Pons (tissue), 1 donor: ENCODE measurements around the gene SP140.
A peak's percentile ranks its signal among the peaks of the same experiment; 100 is the strongest.
"Not testable (repeated sequence)": the region's sequence is repeated elsewhere in the genome, so short reads cannot be mapped to it uniquely, and the experiment has no call there.

ENCODE experiments used
- DNase-seq: peaks from one replicate; pipeline ENCODE4 v3.0.0-alpha.2; 2016; ENCODE audit warnings: low spot score

The SP140 gene

DNA sequence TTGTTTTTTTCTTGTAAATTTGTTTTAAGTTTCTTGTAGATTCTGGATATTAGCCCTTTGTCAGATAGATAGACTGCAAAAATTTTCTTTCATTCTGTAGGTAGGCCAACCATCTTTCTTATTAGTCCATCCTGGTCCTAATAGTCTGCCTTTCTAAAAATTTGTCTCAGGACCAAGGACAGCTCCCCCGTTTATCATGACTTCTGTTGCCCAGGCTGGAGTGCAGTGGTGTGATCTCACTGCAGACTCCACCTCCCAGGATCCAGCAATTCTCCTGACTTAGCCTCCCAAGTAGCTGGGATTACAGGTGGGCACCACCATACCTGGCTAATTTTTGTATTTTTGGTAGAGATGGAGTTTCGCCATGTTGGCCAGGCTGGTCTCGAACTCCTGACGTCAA is 63.8 kb downstream of the SP140 start:
- DNase-seq: not testable (repeated sequence)

DNA sequence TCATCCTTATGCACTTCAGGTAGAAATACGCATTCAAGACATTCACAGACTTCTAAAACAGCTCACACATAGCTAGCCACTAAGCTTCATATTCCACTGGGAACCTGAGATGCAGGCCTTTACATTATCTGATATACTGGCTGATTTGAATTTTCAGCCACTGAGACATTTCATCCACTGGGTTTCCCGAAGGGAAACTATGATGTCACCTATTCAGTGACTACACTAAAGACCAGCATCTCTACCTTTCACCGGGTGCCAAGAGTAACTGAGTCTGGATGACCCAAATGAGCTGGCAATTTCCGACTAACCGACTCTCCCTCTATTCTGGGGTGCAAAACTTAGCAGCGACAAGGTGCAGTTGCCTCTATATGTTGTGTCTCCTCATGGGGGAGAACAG is 69.7 kb downstream of the SP140 start:
- DNase-seq: no peak

DNA sequence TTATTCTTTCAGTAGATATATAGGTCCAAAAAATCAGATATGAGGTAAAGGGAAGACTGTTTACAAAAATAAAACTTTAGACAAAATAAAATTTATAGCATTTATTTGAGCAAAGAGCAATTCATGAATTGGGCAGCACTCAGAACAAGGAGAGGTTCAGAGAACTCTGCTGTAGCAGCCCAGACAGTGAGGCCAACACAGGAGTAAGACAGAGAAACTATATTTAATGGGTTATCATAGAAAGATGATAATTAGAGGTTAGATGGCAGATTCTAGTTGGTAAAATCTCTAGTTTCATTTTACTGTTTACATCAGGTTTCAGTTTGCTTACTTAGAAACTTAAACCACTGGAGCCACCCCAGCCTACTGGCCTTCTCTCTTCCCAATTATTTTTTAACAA is 71.4 kb downstream of the SP140 start:
- no peak for DNase-seq

DNA sequence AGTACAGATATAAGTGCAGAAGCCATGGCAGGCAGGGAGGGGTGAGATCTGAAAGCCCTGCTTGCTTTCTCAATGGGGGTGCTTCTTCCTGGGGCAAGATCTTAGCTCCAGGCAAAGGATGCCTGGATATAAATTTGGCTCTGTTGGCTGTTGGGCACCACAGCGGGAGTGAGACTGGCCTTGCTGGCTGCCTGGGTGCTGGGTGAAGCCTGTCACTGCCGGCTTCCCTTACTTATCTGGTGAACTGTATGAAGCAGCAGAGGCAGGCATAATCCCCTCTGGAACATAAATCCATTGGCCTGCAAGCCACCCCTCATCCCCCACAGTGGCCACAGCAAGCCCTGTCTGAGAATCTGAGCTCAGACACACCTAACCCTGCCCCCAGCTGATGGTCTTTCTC is 74.1 kb downstream of the SP140 start:
- DNase-seq: no peak

DNA sequence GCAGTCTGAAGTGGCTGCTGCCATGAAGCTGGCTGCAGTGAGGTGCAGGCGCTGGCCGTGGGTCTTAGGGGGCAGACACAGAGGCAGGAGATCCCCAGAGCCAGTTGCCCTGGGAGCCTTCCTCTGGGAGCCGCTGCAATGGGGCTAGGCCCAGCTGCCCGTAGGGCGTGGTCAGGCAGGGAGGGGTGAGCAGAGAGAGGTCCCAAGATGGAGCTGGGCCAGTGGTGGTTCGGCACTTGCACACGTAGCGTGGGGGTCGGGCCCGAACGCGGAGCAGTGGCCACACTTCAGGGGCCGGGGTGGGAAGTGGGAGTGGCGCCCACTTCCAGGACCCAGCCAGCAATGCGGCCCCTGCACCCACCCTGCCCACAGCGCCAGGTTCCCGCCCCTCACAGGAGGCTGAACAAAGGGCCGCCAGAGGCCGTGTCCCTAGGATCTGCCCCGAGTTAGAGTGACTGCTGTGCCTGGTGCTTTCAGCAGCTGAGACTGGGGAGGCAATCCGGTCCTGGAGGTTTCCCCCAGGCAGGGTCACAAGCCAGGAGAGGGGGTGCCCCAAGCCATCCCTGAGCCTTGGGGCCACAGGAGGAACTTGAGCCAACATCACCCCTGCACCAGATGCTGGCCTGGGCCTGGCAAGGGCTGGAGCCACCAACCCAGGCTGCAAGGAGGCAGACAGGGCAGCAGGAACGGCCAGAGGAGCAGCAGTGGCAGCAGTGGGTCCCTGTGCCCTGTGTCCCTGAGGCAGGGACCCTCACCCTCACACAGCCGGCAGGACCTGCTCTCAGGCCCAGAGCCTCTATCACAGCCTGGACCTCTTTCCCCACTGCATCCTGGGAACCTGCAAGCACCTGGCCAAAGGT is 80.1 kb downstream of the SP140 start:
- DNase-seq: no peak

DNA sequence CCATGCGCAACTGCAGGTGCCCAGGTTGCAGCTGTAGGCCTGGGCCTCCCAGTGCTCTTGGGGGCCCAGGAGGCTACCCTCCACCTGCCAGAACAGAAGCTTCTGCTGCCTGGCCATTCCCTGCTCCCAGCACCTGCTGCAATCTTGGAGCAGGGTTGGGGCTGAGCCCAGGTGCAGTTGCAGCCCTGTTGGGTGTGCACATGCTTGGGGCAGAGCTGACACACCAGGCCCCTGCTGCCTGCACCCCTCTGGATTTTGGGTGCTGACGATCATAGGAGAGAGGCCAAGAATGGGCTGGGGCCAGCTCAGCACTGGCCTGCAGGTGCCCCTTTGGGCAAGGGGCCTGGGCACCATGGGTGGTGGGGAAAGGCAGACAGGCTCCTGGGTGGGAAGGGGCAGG is 80.9 kb downstream of the SP140 start:
- DNase-seq: no peak

DNA sequence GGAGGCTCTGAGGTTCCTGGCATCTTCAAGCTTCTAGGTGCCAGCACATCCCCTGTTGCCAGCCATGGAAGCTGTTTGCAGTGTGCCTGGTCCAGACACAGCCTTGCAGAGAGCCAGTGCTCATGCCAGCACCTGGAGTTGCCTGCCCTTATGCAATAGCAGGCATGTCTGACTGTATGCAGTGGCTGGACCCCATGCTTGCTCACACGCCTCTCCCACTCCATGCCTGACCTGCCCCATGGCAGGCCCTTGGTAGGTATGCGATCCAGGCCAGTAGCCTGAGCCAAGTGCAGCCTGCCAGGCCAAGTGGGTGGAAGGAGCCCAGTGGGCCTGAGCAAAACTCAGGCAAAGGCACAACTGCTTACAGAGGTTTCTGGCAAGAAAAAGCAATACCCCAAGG is 81.9 kb downstream of the SP140 start:
- no peak for DNase-seq

DNA sequence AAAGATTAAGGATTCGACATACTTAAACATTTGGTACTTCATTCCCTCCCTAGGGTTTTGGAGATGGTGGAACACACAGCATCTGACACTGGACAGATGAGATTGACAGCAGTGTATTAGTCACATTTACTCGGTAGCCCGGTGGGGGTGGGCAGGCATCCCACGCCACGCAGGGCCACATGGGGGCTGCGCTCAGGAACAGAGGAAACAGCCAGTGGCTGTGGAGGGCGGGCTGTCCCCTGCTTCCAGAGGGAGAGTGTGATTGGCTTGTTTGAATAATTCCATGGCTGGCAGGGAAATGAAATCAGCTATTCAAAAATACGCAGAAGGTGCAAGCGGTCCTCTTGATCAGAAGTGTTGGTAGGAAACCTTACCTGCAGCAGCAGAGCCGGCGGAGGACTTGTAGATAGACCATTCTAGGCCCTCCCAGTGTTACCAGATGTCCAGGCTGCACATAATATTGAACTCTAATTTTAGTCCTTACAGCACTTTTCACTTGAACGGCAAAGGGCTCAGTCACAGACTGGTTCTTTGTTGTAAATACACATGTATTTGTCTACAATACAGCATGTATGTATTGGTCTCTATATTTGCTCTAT is 83.0 kb downstream of the SP140 start:
- no peak for DNase-seq

DNA sequence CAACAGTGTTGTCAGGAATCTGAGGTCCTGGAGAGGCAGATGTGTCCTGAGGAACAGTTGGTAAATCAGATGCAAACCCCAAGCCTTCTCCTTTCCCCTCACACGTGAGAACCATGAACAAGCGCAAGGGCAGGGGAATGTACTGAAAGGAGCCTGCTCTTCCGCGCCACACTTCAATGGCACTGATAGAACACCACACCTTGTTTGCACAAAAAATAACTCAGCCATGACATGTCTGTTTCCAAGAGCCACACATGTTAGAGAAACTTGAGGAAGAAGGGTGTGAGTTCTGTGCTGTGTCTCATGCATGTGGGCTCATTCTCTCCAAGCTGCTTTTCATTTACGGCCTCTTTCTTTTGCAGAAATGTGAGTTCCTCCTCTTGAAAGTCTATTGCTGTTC is 85.3 kb downstream of the SP140 start:
- DNase-seq: not testable (repeated sequence)

DNA sequence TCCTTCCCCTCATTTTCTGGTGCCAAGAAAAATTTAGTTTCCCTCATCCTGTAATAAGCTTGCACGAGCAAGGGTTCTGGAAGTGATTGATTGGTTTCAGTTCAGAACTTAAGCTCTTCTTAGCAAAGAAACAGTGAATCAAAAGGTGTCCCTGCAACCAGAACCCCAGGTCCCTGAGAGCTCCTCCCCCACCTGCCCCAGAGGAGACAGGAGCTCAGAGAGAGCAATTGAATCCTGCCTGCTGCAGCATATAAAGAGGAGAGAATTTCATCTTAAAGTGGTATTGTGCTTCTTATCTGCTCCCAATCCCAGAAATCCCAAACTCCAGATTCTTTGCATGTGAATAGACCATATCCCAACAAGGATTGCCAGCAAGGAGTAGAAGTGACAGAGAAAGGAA is 86.1 kb downstream of the SP140 start:
- DNase-seq: not testable (repeated sequence)

DNA sequence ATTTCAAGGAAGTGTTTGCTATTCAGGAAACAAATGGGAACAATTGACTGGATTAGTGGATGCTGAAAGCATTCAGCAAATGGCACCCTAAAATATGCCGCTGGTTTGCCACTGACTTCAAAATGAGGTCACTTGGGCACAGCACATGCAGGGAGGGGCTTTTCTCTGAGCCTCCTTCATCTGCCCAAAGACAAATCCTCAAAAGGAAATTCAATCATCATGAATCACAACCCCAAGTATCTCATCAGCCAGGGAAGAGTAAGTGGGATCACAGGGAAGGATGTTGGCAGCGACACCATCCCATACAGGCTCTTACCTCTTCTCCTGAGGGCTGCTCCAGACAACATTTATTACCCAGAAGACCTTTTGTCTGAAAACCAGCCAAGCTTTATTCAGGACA is 87.1 kb downstream of the SP140 start:
- DNase-seq: no peak

DNA sequence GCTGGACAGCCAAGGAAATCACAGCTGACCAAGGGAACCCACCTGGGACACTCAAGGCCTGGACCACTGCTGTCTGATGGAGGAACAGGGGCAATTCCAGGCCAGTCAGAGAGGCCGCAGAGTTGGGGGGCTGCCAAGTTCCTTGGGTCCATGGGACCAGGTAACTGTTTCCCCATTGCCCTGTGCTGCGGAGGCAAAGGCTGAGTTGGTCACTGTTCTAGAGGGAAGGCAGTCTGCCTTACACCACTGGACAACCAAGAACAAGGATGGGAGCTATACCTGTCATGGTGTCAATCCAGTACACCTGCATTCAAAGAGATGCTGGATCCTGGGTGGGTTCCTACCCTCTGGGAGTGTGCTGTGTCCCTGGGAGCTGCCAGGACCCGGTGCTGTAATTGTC is 91.8 kb downstream of the SP140 start:
- DNase-seq: no peak

DNA sequence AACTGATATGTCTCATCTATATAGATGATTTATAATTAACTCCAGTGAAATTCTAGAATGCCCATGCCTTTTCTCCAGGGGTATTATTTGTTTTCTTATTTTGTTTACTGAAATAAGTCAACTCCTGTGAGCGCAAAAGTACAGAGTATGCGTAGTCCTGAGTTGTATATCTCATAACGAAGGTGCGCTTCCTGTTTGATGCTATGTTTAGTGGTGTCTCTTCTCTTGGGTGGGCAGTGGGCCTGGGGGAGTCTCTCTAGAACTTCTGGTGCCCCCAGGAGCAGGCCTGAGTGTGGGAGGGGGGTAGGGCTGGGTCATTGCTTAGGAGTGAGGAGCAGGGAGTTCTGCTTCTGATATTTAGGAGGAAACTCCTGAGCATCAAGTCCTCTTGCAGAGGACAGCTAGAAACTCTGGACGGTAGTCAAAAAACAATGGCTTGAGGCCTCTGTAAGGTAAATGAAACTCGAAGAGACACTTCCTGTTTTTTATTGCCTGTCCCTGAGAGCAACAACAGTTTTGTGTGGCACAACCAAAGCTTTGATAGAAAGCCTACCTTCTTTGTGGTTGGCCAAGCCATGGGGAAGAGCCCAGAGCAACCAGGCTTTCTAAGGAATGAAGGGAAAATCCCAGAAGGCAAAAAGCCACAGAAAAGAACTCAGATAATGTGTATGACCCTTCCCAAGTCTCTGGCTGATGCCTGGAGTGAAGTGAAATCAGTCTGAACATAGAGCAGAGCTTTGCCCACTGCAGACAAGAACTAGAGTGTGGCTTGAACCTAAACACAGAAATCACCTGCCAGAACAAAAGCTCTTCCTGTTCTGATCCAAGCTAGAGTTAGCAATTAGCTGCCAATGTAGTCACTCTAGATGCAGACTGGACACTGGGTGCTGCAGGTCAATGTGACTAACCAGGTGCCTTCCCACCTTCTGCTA is 92.9 kb downstream of the SP140 start:
- peak; percentile 15 for DNase-seq

DNA sequence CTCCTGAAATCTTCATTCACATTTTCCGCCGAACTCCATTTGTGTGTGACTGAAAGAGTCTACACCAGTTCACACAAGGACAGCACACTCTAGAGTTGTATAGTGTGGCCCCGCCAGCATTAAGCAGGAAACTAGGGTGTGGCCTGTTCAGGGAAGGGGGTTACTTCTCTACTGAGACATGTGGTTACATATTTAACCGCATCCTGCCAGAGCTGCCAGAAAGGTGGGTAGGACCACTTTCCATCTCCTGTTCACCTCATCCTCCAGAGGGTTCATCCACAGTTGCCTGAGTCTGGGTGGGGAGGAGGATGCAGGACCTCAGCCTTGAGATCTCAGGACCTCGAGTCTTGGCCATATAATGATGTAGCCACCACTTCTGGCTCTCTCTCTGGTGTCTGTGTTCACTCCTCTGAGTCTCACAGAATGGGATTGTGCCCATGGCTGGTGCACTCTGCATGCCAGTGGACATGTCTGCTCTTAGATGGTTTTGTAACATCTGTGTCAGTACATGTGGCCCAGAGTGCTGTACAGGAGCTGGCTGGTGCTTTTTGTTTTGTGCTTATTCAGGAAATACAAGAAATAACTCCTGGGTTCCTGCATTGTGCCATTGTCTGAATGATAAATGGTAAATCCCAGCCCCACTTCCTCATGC is 93.8 kb downstream of the SP140 start:
- DNase-seq: no peak

DNA sequence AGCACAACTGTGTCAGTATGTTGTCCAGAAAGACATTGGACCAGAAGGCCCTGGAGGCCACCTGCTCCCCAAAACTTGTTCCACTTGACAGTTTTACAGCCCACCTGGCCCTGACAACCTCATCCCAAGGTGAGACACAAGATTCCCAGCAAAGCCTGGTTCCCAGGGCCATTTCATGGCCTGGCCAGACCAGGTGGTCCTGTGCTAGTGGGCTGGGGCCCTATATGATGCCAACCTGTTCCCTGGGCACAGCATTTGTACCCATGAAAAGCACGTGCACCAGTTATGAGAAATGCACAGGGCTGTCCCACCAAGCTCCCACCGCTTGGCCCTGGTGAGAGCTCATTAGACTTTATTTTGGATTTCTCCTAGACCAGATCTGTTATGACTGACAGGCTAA is 95.5 kb downstream of the SP140 start:
- no peak for DNase-seq

DNA sequence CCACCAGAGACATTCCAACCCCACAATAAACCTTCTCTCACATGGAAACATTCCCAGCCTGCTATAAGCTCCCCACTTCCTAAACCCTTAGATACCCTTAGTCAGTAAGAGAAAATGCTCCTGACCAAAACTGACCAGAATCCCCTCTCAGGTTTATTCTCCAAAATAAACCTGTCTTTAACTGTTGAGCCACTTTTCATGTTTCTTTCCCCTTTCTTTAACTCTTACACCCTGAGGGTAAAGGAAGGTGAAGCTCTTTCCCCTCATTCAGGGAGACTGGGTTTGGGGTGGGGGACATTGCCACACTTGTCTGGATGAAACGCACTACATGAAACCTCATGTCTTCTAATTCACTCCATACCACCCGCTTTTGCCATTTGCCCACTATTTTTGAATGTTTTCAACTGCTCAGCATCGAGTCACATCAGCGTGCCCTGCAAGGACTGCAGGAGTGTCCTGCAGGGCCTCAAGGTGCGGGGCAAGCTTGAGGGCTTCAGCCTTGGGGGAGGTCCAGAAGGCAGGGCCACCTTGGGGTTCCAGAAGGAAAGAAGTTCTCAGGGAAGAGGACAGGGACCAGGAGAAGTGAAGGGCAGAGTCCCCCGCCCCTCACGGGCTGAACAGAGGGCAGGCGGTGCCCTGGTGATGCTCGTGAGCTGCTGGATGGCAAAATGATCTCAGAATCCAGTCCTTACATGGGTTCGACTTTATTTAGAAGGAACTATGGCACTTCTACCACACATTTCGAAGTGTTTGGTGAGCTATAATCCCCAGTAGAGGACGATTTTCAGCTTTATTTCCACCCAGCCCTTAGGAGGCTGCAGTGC is 97.2 kb downstream of the SP140 start:
- DNase-seq: no peak

DNA sequence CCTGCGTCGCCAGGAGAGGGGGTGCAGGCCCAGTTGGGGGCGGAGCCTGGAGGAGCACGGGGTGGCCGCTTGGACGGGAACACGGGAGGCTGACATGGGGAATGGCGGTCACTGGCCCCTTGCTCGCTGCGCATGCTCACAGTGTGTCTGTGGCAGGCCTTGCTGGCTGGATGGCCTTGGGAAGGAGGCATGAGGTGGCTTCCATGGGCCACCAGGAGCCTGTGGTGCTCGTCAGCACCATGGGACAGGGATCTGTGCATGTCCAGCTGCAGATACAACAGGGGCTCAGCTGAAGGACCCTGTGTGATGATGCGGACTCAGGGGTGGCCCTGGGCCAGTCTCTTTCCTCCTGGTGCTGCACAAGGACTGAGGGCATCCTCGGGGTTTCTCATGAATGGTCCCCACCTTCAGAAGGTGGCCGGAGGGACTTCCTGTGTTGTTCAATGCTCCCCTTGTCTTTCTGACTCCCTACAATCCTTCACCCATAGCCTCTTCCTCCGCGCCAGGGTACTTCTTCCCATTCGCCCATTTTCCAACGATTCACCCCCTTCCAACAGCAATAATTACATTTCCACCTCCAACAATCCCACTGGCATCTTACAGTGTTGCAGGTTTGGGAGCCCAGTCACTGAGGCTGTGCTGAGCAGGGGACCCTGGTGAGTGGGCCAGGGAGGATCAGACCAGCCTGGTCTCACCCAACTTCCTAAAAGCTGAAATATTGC is 98.0 kb downstream of the SP140 start:
- DNase-seq: no peak

DNA sequence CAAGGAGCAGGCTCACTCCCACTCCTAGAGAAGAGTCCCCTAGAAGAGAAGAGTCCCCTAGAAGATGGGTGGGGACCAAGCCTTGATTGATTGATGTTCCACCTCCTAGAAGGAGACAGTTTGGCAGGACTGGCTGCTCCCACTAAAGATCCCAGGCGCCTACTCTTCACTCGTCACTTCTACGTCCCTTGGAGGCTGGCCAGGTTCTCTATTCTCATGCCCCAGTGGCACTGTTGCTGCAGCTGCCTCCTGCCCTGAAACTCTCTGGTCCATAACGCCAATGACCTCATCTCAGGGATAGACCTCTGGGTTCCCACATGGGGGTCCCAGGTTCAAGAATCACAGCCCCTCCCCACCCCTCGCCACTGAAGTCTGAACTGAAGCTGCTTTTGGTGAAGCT is 99.0 kb downstream of the SP140 start:
- DNase-seq: no peak

DNA sequence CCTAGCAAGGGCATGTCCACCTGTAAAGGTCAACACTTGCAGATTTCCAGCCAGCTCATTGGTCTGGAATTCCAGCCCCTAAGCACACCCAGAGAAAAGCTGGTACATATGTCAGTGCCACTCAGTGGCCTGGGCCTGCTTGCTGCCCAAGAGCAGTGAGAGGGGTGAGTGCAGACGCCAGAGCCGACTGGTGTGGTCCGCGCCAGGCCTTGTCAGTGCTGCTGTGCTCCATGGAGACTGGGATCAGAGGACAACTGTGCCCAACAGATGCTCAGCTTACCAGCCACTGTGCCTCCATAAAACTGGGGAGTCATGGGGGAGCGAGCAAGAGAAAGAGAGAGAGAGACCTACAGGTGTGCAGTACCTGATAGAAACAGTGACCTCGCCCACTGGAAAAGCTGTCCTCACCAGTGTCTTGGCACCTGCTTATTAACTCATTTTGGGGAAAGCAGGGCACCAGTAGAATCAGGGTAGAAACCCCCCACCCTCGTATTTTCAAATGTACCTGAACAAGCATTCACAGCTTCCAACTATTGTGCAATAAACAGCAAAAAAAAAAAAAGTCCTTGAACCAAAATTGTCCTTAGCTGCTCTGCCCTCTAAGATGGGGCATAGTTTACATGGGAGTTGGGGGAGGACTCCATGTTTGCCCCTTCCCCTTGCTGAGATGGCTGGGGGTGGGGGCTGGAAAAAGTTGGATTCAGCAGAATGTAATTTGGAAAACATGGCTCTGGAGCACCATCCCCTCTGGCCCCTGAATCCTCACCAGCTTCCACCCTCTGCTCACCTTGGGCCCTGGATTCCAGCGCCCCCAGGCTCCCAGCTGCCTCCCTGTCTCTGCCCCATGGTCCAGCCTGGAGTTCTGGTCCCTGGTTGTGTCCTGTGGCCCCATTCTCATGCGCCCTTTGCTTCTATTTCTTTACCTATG is 100.0 kb downstream of the SP140 start:
- no peak for DNase-seq
